ENCODE results near the gene ZNF681. TPM values are rescaled to one million over a fixed set of nuclear protein-coding genes. Genes with fewer than 3 reads are reported as not detected.
"Not testable (repeated sequence)": the region's sequence is repeated elsewhere in the genome, so short reads cannot be mapped to it uniquely, and the experiment has no call there.

ZNF681 gene
- total and polyA plus RNA-seq, 5 experiments from 2014 or later = 3.5 to 10.8 (median 4.7) TPM

GRCh38 chr19:23730729-23731465 lies 27.8 kb downstream of the ZNF681 start:
- Mint-ChIP-seq H3K9me3 (peaks cover 0 to 50% (median 26%) of the 10 kb centered on the region in 9 donors), H3K36me3 (peaks cover 0 to 14% (median 10%) of the 10 kb centered on the region in 3 donors)
- DNase-seq, H3K27me3 Mint-ChIP-seq, H3K4me3 Mint-ChIP-seq, H3K4me1 Mint-ChIP-seq, H3K27ac Mint-ChIP-seq, ATAC-seq: not testable (repeated sequence)
- POLR2A ChIA-PET = interaction anchor here (0.7 kb wide), 1 partner anchor 64 kb away, joined by 4 read pairs; no protein-coding TSS in a partner anchor

- peaks cover 3 to 12% (median 5%) of the 10 kb centered on the region in 4 donors for H3K4me1 Mint-ChIP-seq
- DNase-seq, ATAC-seq, POLR2A ChIA-PET, H3K27ac Mint-ChIP-seq: not testable (repeated sequence)
- peaks cover 0 to 11% (median 5%) of the 10 kb centered on the region in 5 donors for H3K27me3 Mint-ChIP-seq
- H3K4me3 Mint-ChIP-seq = peak overlapping the region in 2 of 10 donors; percentile 43 to 46
- H3K9me3 Mint-ChIP-seq = peaks cover 0 to 28% (median 14%) of the 10 kb centered on the region in 9 donors
- H3K36me3 Mint-ChIP-seq = peaks cover 0 to 18% (median 6%) of the 10 kb centered on the region in 3 donors
These were observed 34.5 kb downstream of the ZNF681 start for GRCh38 chr19:23724161-23724560.

- peaks cover 0 to 12% (median 8%) of the 10 kb centered on the region in 5 donors for H3K27me3 Mint-ChIP-seq
- H3K9me3 Mint-ChIP-seq = peaks cover 0 to 12% (median 4%) of the 10 kb centered on the region in 9 donors
- POLR2A ChIA-PET = no interaction called here
- DNase-seq (no peak), ATAC-seq (no peak)
- H3K27ac Mint-ChIP-seq = peak overlapping the region in 1 of 10 donors; percentile 27
- H3K4me3 Mint-ChIP-seq = peak overlapping the region in 8 of 10 donors; percentile 29 to 80 (median 64)
- H3K36me3 Mint-ChIP-seq = peaks cover 0 to 10% (median 6%) of the 10 kb centered on the region in 3 donors
- H3K4me1 Mint-ChIP-seq = peaks cover 6 to 13% (median 10%) of the 10 kb centered on the region in 4 donors
These were observed 39.9 kb downstream of the ZNF681 start for GRCh38 chr19:23718802-23719201.

- H3K27me3 Mint-ChIP-seq = peaks cover 0 to 9% (median 7%) of the 10 kb centered on the region in 5 donors
- peaks cover 6 to 13% (median 9%) of the 10 kb centered on the region in 4 donors for H3K4me1 Mint-ChIP-seq
- no peak overlapping the region for H3K27ac Mint-ChIP-seq
- H3K36me3 Mint-ChIP-seq = peaks cover 0 to 10% (median 5%) of the 10 kb centered on the region in 3 donors
- H3K4me3 Mint-ChIP-seq = no peak overlapping the region
- peaks cover 0 to 12% (median 4%) of the 10 kb centered on the region in 9 donors for H3K9me3 Mint-ChIP-seq
- DNase-seq (no peak), ATAC-seq (no peak)
- POLR2A ChIA-PET = no interaction called here
These were observed 41.9 kb downstream of the ZNF681 start for GRCh38 chr19:23716792-23717191.

GRCh38 chr19:23709347-23709746 lies 49.3 kb downstream of the ZNF681 start:
- H3K27ac Mint-ChIP-seq = no peak overlapping the region
- H3K36me3 Mint-ChIP-seq = peaks cover 0 to 6% (median 0%) of the 10 kb centered on the region in 3 donors
- no peak for DNase-seq
- H3K9me3 Mint-ChIP-seq = peaks cover 0 to 28% (median 6%) of the 10 kb centered on the region in 9 donors
- no peak overlapping the region for H3K4me3 Mint-ChIP-seq
- POLR2A ChIA-PET = no interaction called here
- H3K4me1 Mint-ChIP-seq = no peaks in the 10 kb centered on the region
- H3K27me3 Mint-ChIP-seq = no peaks in the 10 kb centered on the region
- no peak for ATAC-seq

- peaks cover 0 to 7% (median 0%) of the 10 kb centered on the region in 5 donors for H3K27me3 Mint-ChIP-seq
- H3K9me3 Mint-ChIP-seq = peaks cover 0 to 37% (median 7%) of the 10 kb centered on the region in 9 donors
- peaks cover 0 to 6% (median 5%) of the 10 kb centered on the region in 3 donors for H3K36me3 Mint-ChIP-seq
- H3K4me3 Mint-ChIP-seq = no peak overlapping the region
- ATAC-seq (no peak), DNase-seq (no peak)
- no peak overlapping the region for H3K27ac Mint-ChIP-seq
- H3K4me1 Mint-ChIP-seq = peaks cover 0 to 3% (median 0%) of the 10 kb centered on the region in 4 donors
- POLR2A ChIA-PET = no interaction called here
These were observed 52.0 kb downstream of the ZNF681 start for GRCh38 chr19:23706657-23707056.

- Mint-ChIP-seq H3K27ac (peak overlapping the region; percentile 64 to 94 (median 86)), H3K4me3 (peak overlapping the region in 9 of 10 donors; percentile 24 to 80 (median 55))
- POLR2A ChIA-PET = interaction anchor here (0.7 to 3.0 kb wide), 4 partner anchors 8 to 64 kb away, joined by 3 to 17 read pairs (median 8); partner anchors contain the start of genes ZNF675 and ZNF681
These were observed 59.2 kb downstream of the ZNF681 start for GRCh38 chr19:23699521-23699860.

GRCh38 chr19:23698711-23699520 lies 59.8 kb downstream of the ZNF681 start:
- Mint-ChIP-seq H3K36me3 (peaks cover 0 to 28% (median 11%) of the 10 kb centered on the region in 3 donors), H3K27me3 (peaks cover 0 to 7% (median 0%) of the 10 kb centered on the region in 5 donors), H3K9me3 (peaks cover 0 to 31% (median 3%) of the 10 kb centered on the region in 9 donors), H3K4me3 (peak overlapping the region; percentile 30 to 80 (median 65)), H3K27ac (peak overlapping the region; percentile 64 to 94 (median 84)), H3K4me1 (peaks cover 0 to 13% (median 4%) of the 10 kb centered on the region in 4 donors)
- ATAC-seq (peak; percentile 88 to 94), DNase-seq (peak in 6 of 10 donors; percentile 10 to 42 (median 30))
- POLR2A ChIA-PET = interaction anchor here (0.6 to 3.0 kb wide), 5 partner anchors 8 to 64 kb away, joined by 3 to 17 read pairs (median 3); partner anchors contain the start of genes ZNF675 and ZNF681

More at GRCh38 chr19:23699521-23699860, 59.2 kb downstream of the ZNF681 start:
- Mint-ChIP-seq H3K9me3 (peaks cover 0 to 32% (median 4%) of the 10 kb centered on the region in 9 donors), H3K36me3 (peaks cover 0 to 25% (median 13%) of the 10 kb centered on the region in 3 donors), H3K4me1 (peaks cover 0 to 13% (median 4%) of the 10 kb centered on the region in 4 donors), H3K27me3 (peaks cover 0 to 7% (median 0%) of the 10 kb centered on the region in 5 donors)
- ATAC-seq = peak; percentile 28 to 69
- DNase-seq = no peak

- not testable (repeated sequence) for ATAC-seq
- peaks cover 0 to 20% (median 4%) of the 10 kb centered on the region in 3 donors for H3K36me3 Mint-ChIP-seq
These were observed 65.8 kb downstream of the ZNF681 start for GRCh38 chr19:23692937-23693336.

More at GRCh38 chr19:23692937-23693336, 65.8 kb downstream of the ZNF681 start:
- H3K27ac Mint-ChIP-seq, POLR2A ChIA-PET, H3K27me3 Mint-ChIP-seq, H3K4me3 Mint-ChIP-seq, DNase-seq: not testable (repeated sequence)
- Mint-ChIP-seq H3K9me3 (peaks cover 0 to 13% (median 1%) of the 10 kb centered on the region in 9 donors), H3K4me1 (peaks cover 4 to 16% (median 10%) of the 10 kb centered on the region in 4 donors)

Other genes with a start within 250 kb of the ZNF681 start
- gene ZNF675, start 71.7 kb downstream of the ZNF681 start, total RNA-seq = 10 to 100 TPM; 41.7 to 44.5 TPM
- 10 to 100 TPM; 16.3 to 18.5 (median 18.1) TPM for gene ZNF675, start 71.7 kb downstream of the ZNF681 start, polyA plus RNA-seq
- gene ZNF726, start 156.0 kb upstream of the ZNF681 start, total RNA-seq = 1 to 10 TPM; 5.4 to 6.5 TPM
- 1 to 10 TPM; 1.5 to 3.8 (median 2.0) TPM for gene ZNF726, start 156.0 kb upstream of the ZNF681 start, polyA plus RNA-seq